Measurements from ENCODE around the gene FZD7.

Gene FZD7

GRCh38 chr2:202067589-202067988, 33.9 kb downstream of the FZD7 start:
- DNase-seq (ENCODE audit: low read depth in 2 of 2) = no peak

GRCh38 chr2:202069170-202070067, 35.8 kb downstream of the FZD7 start:
- no peak for DNase-seq (ENCODE audit: low read depth in 2 of 2)

- no peak for DNase-seq (ENCODE audit: low read depth in 2 of 2)
These were observed 37.5 kb downstream of the FZD7 start for GRCh38 chr2:202071107-202071506.

GRCh38 chr2:202072226-202072625, 38.6 kb downstream of the FZD7 start:
- DNase-seq (ENCODE audit: low read depth in 2 of 2) = no peak

GRCh38 chr2:202072737-202073401, 39.2 kb downstream of the FZD7 start, which contains the start of gene KIAA2012:
Gene KIAA2012, plus strand, starts transcription at chr2:202073255. Its CDS starts 373 bp downstream, at chr2:202073628.
- no peak for DNase-seq (ENCODE audit: low read depth in 2 of 2)

- no peak for DNase-seq (ENCODE audit: low read depth in 2 of 2)
These were observed 40.7 kb downstream of the FZD7 start for GRCh38 chr2:202074324-202074723.

GRCh38 chr2:202079310-202079709, 45.7 kb downstream of the FZD7 start:
- no peak for DNase-seq (ENCODE audit: low read depth in 2 of 2)

GRCh38 chr2:202084265-202084664, 50.6 kb downstream of the FZD7 start:
- peak in 1 of 2 experiments; percentile 13 for DNase-seq (ENCODE audit: low read depth in 2 of 2)
